HG03280 (cell line): Measurements from ENCODE around the gene CDH4.

ENCODE experiments used
- ATAC-seq: cut with Tn5 transposase; IDR thresholded peaks from one replicate; pipeline ENCODE4 v1.9.1; 2021; ENCODE audit warnings: mild to moderate bottlenecking, moderate library complexity; ENCODE audit not compliant: unreplicated experiment

Gene CDH4

GRCh38 chr20:61737812-61738443 lies 485.9 kb downstream of the CDH4 start:
- no peak for ATAC-seq

GRCh38 chr20:61738601-61739069 lies 486.6 kb downstream of the CDH4 start:
- ATAC-seq = no peak

GRCh38 chr20:61739086-61739831 lies 487.2 kb downstream of the CDH4 start:
- no peak for ATAC-seq

- ATAC-seq = no peak
Measured at GRCh38 chr20:61739832-61740118, 487.7 kb downstream of the CDH4 start.

- no peak for ATAC-seq
Measured at GRCh38 chr20:61742097-61742825, 490.2 kb downstream of the CDH4 start.

GRCh38 chr20:61743606-61744005 lies 491.5 kb downstream of the CDH4 start:
- no peak for ATAC-seq

GRCh38 chr20:61744691-61745396 lies 492.8 kb downstream of the CDH4 start:
- no peak for ATAC-seq

GRCh38 chr20:61745397-61746146 lies 493.5 kb downstream of the CDH4 start:
- no peak for ATAC-seq

- ATAC-seq = no peak
Measured at GRCh38 chr20:61746147-61746646, 494.1 kb downstream of the CDH4 start.

- ATAC-seq = no peak
Measured at GRCh38 chr20:61746781-61747180, 494.7 kb downstream of the CDH4 start.

- ATAC-seq = no peak
Measured at GRCh38 chr20:61748376-61748775, 496.3 kb downstream of the CDH4 start.

- ATAC-seq = no peak
Measured at GRCh38 chr20:61749406-61750075, 497.5 kb downstream of the CDH4 start.

- no peak for ATAC-seq
Measured at GRCh38 chr20:61750093-61750492, 498.0 kb downstream of the CDH4 start.

- no peak for ATAC-seq
Measured at GRCh38 chr20:61752576-61752975, 500.5 kb downstream of the CDH4 start.

GRCh38 chr20:61753316-61753942 lies 501.4 kb downstream of the CDH4 start:
- ATAC-seq = no peak

GRCh38 chr20:61753987-61754956 lies 502.2 kb downstream of the CDH4 start:
- no peak for ATAC-seq

GRCh38 chr20:61754976-61755778 lies 503.1 kb downstream of the CDH4 start:
- ATAC-seq = no peak
